HEK293 (cell line): ENCODE data around the gene RAD51.

Experiments used
- CTCF ChIA-PET: fragments of 350-600 bp; formaldehyde crosslinking; extraction: SDS; loops from one replicate; lab custom pipeline; 2021; ENCODE audit warnings: antibody characterized with exemption; lab: Yijun Ruan, JAX
- POLR2A ChIA-PET: fragments of 300-600 bp; formaldehyde crosslinking; extraction: SDS; loops from one replicate; lab custom pipeline; 2020; ENCODE audit warnings: antibody characterized with exemption, inconsistent platforms; lab: Yijun Ruan, JAX
- H3K27ac ChIP-seq: fragments of 200-500 bp; sonication (Bioruptor generic); 2 replicates; pipeline ENCODE4 v1.5.1; 2014; ENCODE audit warnings: low read depth, low read length, control low read depth, inconsistent platforms; ENCODE audit errors: extremely low read depth
- H3K36me3 ChIP-seq, 2 experiments: fragments of 200-500 bp in 1 of 2; sonication (Bioruptor generic) in 1 of 2; 1 replicate in 1 of 2; 2 replicates in 1 of 2; pipeline ENCODE4 v1.5.1; 2014 to 2017; ENCODE audit warnings: inconsistent platforms in 2 of 2, low read length in 2 of 2; ENCODE audit not compliant: control insufficient read depth in 2 of 2, insufficient read depth in 1 of 2
- H3K4me1 ChIP-seq: fragments of 200-500 bp; sonication (Bioruptor generic); 2 replicates; pipeline ENCODE4 v1.5.1; 2014; ENCODE audit warnings: mild to moderate bottlenecking, low read length, inconsistent platforms; ENCODE audit not compliant: control insufficient read depth, insufficient read depth
- H3K4me3 ChIP-seq: 2 replicates; pipeline ENCODE4 v1.5.1; 2011; ENCODE audit warnings: low read depth, mild to moderate bottlenecking, control low read depth, low read length, moderate library complexity
- H3K9me3 ChIP-seq: fragments of 200-500 bp; sonication (Bioruptor generic); 2 replicates; pipeline ENCODE4 v1.5.1; 2014; ENCODE audit warnings: low read depth, low read length, inconsistent platforms; ENCODE audit not compliant: control insufficient read depth, insufficient read depth
- BCL11A ChIP-seq: fragments of 450-650 bp; formaldehyde crosslinking; IDR thresholded peaks from 2 replicates; pipeline ENCODE4 v1.5.1; 2016; ENCODE audit warnings: low read depth, missing biosample characterization, missing genetic modification characterization
- MEIS1 ChIP-seq: sonication (generic); formaldehyde crosslinking; IDR thresholded peaks from 2 replicates; pipeline ENCODE4 v1.8.1; 2022; ENCODE audit warnings: missing genetic modification reagents, mild to moderate bottlenecking, borderline replicate concordance
- SP7 ChIP-seq: fragments of 450-650 bp; formaldehyde crosslinking; IDR thresholded peaks from 2 replicates; pipeline ENCODE4 v1.5.1; 2016; ENCODE audit warnings: missing biosample characterization, missing genetic modification characterization
- ZBTB48 ChIP-seq: fragments of 450-650 bp; formaldehyde crosslinking; IDR thresholded peaks from 2 replicates; pipeline ENCODE4 v1.5.1; 2016; ENCODE audit warnings: missing biosample characterization, missing genetic modification characterization
- ZNF449 ChIP-seq: fragments of 450-650 bp; formaldehyde crosslinking; IDR thresholded peaks from 2 replicates; pipeline ENCODE4 v1.5.1; 2017; ENCODE audit warnings: missing biosample characterization, mild to moderate bottlenecking, missing genetic modification characterization, moderate library complexity
- ZNF624 ChIP-seq: fragments of 450-650 bp; formaldehyde crosslinking; IDR thresholded peaks from 2 replicates; pipeline ENCODE4 v1.5.1; 2017; ENCODE audit warnings: missing biosample characterization, missing genetic modification characterization
- ZNF626 ChIP-seq: fragments of 450-650 bp; sonication (Bioruptor Pico); formaldehyde crosslinking; IDR thresholded peaks from 2 replicates; pipeline ENCODE4 v1.5.1; 2018; ENCODE audit warnings: missing biosample characterization, missing genetic modification characterization, inconsistent platforms
- TF ChIP-seq, protein P1 (sequence below): fragments of 450-650 bp; formaldehyde crosslinking; IDR thresholded peaks from 2 replicates; pipeline ENCODE4 v1.5.1; 2017; ENCODE audit warnings: missing biosample characterization, missing genetic modification characterization
- TF ChIP-seq, protein P2 (sequence below): fragments of 450-650 bp; formaldehyde crosslinking; IDR thresholded peaks from 2 replicates; pipeline ENCODE4 v1.5.1; 2016; ENCODE audit warnings: missing biosample characterization, missing genetic modification characterization

Gene RAD51

GRCh38 chr15:40695469-40695890 is 506 bp downstream of the RAD51 start:
- Histone ChIP-seq H3K4me1 (no peaks in the 10 kb centered on the region), H3K27ac (peak overlapping the region; percentile 90), H3K36me3 (peaks cover 9 to 24% of the 10 kb centered on the region in 2 experiments), H3K4me3 (peak overlapping the region; percentile 63), H3K9me3 (no peaks in the 10 kb centered on the region)
- ChIA-PET POLR2A (interaction anchor here (0.6 to 1.8 kb wide), 14 partner anchors 13 to 637 kb away, joined by 3 to 9 read pairs (median 4); partner anchors contain the start of genes CCDC32, DNAJC17, NUSAP1 and OIP5), CTCF (interaction anchor here (0.8 kb wide), 1 partner anchor 198 kb away, joined by 3 read pairs; the partner anchor contains the start of gene VPS18)
- 0 out of 2 replicates have a peak, but pooled peaks have one; percentile 4 for TF ChIP-seq BCL11A (tag by site-specific recombination)
- TF ChIP-seq ZBTB48, result 0 out of 2 replicates have a peak, but pooled peaks have one; percentile 15
- no peak for TF ChIP-seq ZNF626 (tag by site-specific recombination)

DNA sequence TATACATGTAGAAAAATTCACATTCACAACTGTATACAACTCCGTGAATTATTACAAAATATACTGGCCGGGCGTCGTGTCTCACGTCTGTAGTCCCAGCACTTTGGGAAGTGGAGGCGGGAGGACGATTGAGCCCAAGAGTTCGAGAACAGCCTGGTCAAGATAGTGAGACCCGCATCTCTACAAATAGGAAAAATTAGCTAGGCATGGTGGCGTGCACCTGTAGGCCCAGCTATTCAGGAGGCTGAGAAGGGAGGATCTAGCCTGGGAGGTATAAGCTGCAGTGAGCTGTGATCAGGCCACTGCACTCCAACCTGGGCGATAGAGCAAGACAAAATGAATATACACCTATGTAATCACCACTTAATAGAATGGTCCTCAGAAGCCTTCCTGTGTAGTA is 1.3 kb downstream of the RAD51 start:
- CTCF ChIA-PET, result no interaction called here

DNA sequence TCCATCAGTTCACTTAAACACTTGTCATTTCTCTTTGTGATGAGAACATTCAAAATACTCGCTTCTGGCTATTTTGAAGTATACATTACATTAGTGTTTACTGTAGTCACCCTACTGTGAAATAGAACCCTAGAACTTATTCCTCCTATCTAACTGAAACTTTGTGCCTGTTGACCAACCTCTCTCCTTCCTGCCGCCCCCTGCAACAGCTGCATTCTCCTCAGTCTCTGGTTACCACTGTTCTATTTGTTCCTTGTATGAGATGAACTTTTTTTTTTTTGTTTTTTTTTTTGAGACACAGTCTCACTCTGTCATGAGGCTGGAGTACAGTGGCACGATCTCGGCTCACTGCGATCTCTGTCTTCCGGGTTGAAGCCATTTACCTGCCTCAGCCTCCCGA is 2.9 kb downstream of the RAD51 start:
- no peaks in the 10 kb centered on the region for H3K9me3 ChIP-seq
- TF ChIP-seq SP7 (tag by site-specific recombination) (no peak), ZNF624 (tag by site-specific recombination) (no peak), MEIS1 (no peak)
- ChIA-PET CTCF (interaction anchor here (0.6 to 1.3 kb wide), 4 partner anchors 152 to 309 kb away, joined by 3 to 5 read pairs (median 4); no protein-coding TSS in a partner anchor), POLR2A (interaction anchor here (0.6 kb wide), 1 partner anchor 41 kb away, joined by 3 read pairs; no protein-coding TSS in a partner anchor)
- H3K4me1 ChIP-seq, result no peaks in the 10 kb centered on the region
- H3K27ac ChIP-seq, result no peak overlapping the region
- H3K36me3 ChIP-seq, result peaks cover 14 to 37% of the 10 kb centered on the region in 2 experiments
- H3K4me3 ChIP-seq, result no peak overlapping the region

More for the DNA sequence above, 1.3 kb downstream of the RAD51 start:
- H3K36me3 ChIP-seq, result peaks cover 12 to 31% of the 10 kb centered on the region in 2 experiments
- no peak overlapping the region for H3K27ac ChIP-seq
- POLR2A ChIA-PET, result interaction anchor here (1.2 kb wide), 1 partner anchor 67 kb away, joined by 3 read pairs; no protein-coding TSS in a partner anchor
- TF ChIP-seq, protein P1, sequence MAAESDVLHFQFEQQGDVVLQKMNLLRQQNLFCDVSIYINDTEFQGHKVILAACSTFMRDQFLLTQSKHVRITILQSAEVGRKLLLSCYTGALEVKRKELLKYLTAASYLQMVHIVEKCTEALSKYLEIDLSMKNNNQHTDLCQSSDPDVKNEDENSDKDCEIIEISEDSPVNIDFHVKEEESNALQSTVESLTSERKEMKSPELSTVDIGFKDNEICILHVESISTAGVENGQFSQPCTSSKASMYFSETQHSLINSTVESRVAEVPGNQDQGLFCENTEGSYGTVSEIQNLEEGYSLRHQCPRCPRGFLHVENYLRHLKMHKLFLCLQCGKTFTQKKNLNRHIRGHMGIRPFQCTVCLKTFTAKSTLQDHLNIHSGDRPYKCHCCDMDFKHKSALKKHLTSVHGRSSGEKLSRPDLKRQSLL (tag by site-specific recombination), result peak; percentile 60; the same call in 1 of the 2 replicates
- TF ChIP-seq, protein P2, sequence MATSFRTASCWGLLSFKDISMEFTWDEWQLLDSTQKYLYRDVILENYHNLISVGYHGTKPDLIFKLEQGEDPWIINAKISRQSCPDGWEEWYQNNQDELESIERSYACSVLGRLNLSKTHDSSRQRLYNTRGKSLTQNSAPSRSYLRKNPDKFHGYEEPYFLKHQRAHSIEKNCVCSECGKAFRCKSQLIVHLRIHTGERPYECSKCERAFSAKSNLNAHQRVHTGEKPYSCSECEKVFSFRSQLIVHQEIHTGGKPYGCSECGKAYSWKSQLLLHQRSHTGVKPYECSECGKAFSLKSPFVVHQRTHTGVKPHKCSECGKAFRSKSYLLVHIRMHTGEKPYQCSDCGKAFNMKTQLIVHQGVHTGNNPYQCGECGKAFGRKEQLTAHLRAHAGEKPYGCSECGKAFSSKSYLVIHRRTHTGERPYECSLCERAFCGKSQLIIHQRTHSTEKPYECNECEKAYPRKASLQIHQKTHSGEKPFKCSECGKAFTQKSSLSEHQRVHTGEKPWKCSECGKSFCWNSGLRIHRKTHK (tag by site-specific recombination), result no peak
- no peaks in the 10 kb centered on the region for H3K4me1 ChIP-seq
- H3K4me3 ChIP-seq, result peak overlapping the region; percentile 63
- no peaks in the 10 kb centered on the region for H3K9me3 ChIP-seq

GRCh38 chr15:40702077-40702476 is 7.1 kb downstream of the RAD51 start:
- peaks cover 22 to 60% of the 10 kb centered on the region in 2 experiments for H3K36me3 ChIP-seq
- H3K4me3 ChIP-seq, result no peak overlapping the region
- ChIA-PET CTCF (no interaction called here), POLR2A (no interaction called here)
- no peaks in the 10 kb centered on the region for H3K9me3 ChIP-seq
- H3K27ac ChIP-seq, result no peak overlapping the region
- H3K4me1 ChIP-seq, result no peaks in the 10 kb centered on the region
- TF ChIP-seq ZNF449 (tag by site-specific recombination), result no peak
